Ishikawa (cell line): Measurements from ENCODE around the gene HSPB6.

Experiments used
- CEBPB ChIP-seq: IDR thresholded peaks from 2 replicates; pipeline ENCODE4 v1.6.1; 2012
- CREB1 ChIP-seq: IDR thresholded peaks from 2 replicates; pipeline ENCODE4 v1.6.1; 2012; ENCODE audit warnings: low read depth
- EGR1 ChIP-seq: IDR thresholded peaks from 2 replicates; pipeline ENCODE4 v1.6.1; 2012
- EP300 ChIP-seq: IDR thresholded peaks from 2 replicates; pipeline ENCODE4 v1.6.1; 2012; ENCODE audit warnings: borderline replicate concordance
- FOXM1 ChIP-seq: IDR thresholded peaks from 2 replicates; pipeline ENCODE4 v1.6.1; 2012; ENCODE audit warnings: low read depth, borderline replicate concordance
- MAX ChIP-seq: IDR thresholded peaks from 2 replicates; pipeline ENCODE4 v1.6.1; 2012
- NFIC ChIP-seq: IDR thresholded peaks from 2 replicates; pipeline ENCODE4 v1.6.1; 2012
- RAD21 ChIP-seq: IDR thresholded peaks from 2 replicates; pipeline ENCODE4 v1.6.1; 2012; ENCODE audit warnings: low read depth
- TAF1 ChIP-seq: IDR thresholded peaks from 2 replicates; pipeline ENCODE4 v1.6.1; 2012; ENCODE audit warnings: low read depth, mild to moderate bottlenecking
- TCF12 ChIP-seq: IDR thresholded peaks from 2 replicates; pipeline ENCODE4 v1.6.1; 2012; ENCODE audit warnings: low read depth
- TEAD4 ChIP-seq: IDR thresholded peaks from 2 replicates; pipeline ENCODE4 v1.6.1; 2012
- YY1 ChIP-seq: IDR thresholded peaks from 2 replicates; pipeline ENCODE4 v1.6.1; 2012; ENCODE audit warnings: low read depth
- ZBTB7A ChIP-seq: IDR thresholded peaks from 2 replicates; pipeline ENCODE4 v1.6.1; 2012; ENCODE audit warnings: low read depth
- TF ChIP-seq, protein P1 (sequence below): IDR thresholded peaks from 2 replicates; pipeline ENCODE4 v1.6.1; 2012
- TF ChIP-seq, protein P2 (sequence below): IDR thresholded peaks from 2 replicates; pipeline ENCODE4 v1.6.1; 2012; ENCODE audit warnings: low read depth, mild to moderate bottlenecking

The HSPB6 gene

GRCh38 chr19:35715981-35716800 lies 40.6 kb downstream of the HSPB6 start:
- no peak for TF ChIP-seq TCF12
- no peak for TF ChIP-seq EP300
- peak; percentile 92 for TF ChIP-seq MAX
- TF ChIP-seq, protein P1, sequence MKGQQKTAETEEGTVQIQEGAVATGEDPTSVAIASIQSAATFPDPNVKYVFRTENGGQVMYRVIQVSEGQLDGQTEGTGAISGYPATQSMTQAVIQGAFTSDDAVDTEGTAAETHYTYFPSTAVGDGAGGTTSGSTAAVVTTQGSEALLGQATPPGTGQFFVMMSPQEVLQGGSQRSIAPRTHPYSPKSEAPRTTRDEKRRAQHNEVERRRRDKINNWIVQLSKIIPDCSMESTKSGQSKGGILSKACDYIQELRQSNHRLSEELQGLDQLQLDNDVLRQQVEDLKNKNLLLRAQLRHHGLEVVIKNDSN: 0 out of 2 replicates have a peak, but pooled peaks have one; percentile 4

DNA sequence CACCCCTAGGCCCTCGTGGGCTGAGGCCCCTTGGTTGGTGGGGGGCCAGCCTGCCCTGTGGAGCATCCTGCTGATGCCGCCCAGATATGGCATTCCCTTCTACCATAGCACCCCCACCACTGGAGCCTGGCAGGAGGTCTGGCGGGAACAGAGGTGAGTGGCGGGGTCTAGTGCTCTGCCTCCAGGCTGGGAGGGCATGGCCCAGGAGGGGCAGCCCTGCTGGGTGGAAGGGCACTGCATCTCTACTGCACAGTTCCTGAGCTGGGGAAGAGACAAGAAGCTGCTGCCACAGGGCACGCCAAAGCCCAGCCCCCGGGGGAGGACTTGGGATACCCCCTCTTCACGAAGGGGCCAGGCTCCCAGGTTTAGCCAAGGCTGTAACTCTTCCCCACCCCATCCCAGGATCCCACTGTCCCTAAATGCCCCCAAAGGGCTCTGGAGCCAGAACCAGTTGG lies 41.4 kb downstream of the HSPB6 start:
- TF ChIP-seq FOXM1: no peak
- no peak for TF ChIP-seq MAX
- no peak for TF ChIP-seq NFIC
- no peak for TF ChIP-seq ZBTB7A
- TF ChIP-seq CEBPB: no peak
- no peak for TF ChIP-seq RAD21

DNA sequence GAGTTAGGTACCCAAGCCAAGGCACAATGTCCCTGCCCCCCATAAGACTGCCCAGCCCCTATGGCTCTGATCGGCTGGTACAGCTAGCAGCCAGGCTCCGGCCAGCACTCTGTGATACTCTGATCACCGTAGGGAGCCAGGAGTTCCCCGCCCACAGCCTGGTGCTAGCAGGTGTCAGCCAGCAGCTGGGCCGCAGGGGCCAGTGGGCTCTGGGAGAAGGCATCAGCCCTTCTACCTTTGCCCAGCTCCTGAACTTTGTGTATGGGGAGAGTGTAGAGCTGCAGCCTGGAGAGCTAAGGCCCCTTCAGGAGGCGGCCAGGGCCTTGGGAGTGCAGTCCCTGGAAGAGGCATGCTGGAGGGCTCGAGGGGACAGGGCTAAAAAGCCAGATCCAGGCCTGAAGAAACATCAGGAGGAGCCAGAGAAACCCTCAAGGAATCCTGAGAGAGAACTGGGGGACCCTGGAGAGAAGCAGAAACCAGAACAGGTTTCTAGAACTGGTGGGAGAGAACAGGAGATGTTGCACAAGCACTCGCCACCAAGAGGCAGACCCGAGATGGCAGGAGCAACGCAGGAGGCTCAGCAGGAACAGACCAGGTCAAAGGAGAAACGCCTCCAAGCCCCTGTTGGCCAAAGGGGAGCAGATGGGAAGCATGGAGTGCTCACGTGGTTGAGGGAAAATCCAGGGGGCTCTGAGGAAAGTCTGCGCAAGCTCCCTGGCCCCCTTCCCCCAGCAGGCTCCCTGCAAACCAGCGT lies 42.1 kb downstream of the HSPB6 start:
- TF ChIP-seq ZBTB7A: no peak
- no peak for TF ChIP-seq EP300
- TF ChIP-seq, protein P1: no peak
- no peak for TF ChIP-seq TAF1
- TF ChIP-seq FOXM1: no peak
- TF ChIP-seq MAX: no peak
- TF ChIP-seq CEBPB: no peak
- no peak for TF ChIP-seq CREB1

GRCh38 chr19:35713904-35714495 lies 42.8 kb downstream of the HSPB6 start:
- TF ChIP-seq CREB1: no peak
- no peak for TF ChIP-seq EGR1
- TF ChIP-seq FOXM1: no peak
- TF ChIP-seq CEBPB: no peak
- no peak for TF ChIP-seq TEAD4
- TF ChIP-seq, protein P2, sequence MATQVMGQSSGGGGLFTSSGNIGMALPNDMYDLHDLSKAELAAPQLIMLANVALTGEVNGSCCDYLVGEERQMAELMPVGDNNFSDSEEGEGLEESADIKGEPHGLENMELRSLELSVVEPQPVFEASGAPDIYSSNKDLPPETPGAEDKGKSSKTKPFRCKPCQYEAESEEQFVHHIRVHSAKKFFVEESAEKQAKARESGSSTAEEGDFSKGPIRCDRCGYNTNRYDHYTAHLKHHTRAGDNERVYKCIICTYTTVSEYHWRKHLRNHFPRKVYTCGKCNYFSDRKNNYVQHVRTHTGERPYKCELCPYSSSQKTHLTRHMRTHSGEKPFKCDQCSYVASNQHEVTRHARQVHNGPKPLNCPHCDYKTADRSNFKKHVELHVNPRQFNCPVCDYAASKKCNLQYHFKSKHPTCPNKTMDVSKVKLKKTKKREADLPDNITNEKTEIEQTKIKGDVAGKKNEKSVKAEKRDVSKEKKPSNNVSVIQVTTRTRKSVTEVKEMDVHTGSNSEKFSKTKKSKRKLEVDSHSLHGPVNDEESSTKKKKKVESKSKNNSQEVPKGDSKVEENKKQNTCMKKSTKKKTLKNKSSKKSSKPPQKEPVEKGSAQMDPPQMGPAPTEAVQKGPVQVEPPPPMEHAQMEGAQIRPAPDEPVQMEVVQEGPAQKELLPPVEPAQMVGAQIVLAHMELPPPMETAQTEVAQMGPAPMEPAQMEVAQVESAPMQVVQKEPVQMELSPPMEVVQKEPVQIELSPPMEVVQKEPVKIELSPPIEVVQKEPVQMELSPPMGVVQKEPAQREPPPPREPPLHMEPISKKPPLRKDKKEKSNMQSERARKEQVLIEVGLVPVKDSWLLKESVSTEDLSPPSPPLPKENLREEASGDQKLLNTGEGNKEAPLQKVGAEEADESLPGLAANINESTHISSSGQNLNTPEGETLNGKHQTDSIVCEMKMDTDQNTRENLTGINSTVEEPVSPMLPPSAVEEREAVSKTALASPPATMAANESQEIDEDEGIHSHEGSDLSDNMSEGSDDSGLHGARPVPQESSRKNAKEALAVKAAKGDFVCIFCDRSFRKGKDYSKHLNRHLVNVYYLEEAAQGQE: no peak
- TF ChIP-seq TCF12: no peak
- TF ChIP-seq NFIC: no peak
- no peak for TF ChIP-seq MAX
- TF ChIP-seq TAF1: no peak
- TF ChIP-seq ZBTB7A: no peak
- no peak for TF ChIP-seq EP300
- TF ChIP-seq YY1: no peak
- no peak for TF ChIP-seq RAD21

DNA sequence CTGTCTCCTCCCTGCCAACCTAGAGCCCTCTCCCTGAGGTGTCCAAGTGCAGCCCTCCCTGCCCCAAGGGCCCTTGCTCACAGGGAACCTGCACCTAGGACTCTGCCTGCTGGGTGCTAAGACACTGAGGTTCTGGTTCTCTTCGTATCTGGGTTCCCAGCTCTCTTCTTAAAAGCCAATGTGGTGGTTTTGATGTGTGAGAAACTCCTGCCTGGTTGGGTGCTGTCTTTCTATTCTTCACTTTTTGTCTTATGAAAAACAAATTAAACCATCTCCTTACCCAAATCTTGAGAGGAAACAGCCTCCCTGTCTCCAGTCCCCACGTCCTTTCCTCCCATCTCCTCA lies 43.4 kb downstream of the HSPB6 start:
- no peak for TF ChIP-seq TCF12
- no peak for TF ChIP-seq TAF1
- TF ChIP-seq, protein P1: no peak
- TF ChIP-seq, protein P2: no peak
- no peak for TF ChIP-seq EP300
- no peak for TF ChIP-seq NFIC
- TF ChIP-seq CREB1: no peak
- no peak for TF ChIP-seq MAX
- TF ChIP-seq FOXM1: no peak
- TF ChIP-seq YY1: no peak
- no peak for TF ChIP-seq ZBTB7A
- no peak for TF ChIP-seq EGR1
- no peak for TF ChIP-seq CEBPB
- TF ChIP-seq TEAD4: no peak
- TF ChIP-seq RAD21: no peak
